Transverse colon (tissue), 4 donors: ENCODE results near the gene TNK2. TPM values are rescaled to one million over a fixed set of nuclear protein-coding genes. Genes with fewer than 3 reads are reported as not detected.
"Not testable (repeated sequence)": the region's sequence is repeated elsewhere in the genome, so short reads cannot be mapped to it uniquely, and the experiment has no call there.

Experiments used
- DNase-seq: peaks from one replicate; pipeline ENCODE4 v3.0.0-alpha.2; 2019
- H3K27ac ChIP-seq, 4 donors: fragments of 200-600 bp; sonication (generic); 2 replicates each; pipeline ENCODE4 v1.5.1; 2016 to 2018; ENCODE audit warnings: inconsistent platforms in 4 of 4
- H3K27me3 ChIP-seq: fragments of 200-600 bp; sonication (generic); 2 replicates; pipeline ENCODE4 v1.5.1; 2017; ENCODE audit warnings: inconsistent platforms
- H3K36me3 ChIP-seq, 4 donors: fragments of 200-600 bp; sonication (generic); 2 replicates each; pipeline ENCODE4 v1.5.1; 2017 to 2019; ENCODE audit warnings: inconsistent platforms in 4 of 4
- H3K4me1 ChIP-seq, 4 donors: fragments of 200-600 bp; sonication (generic); 2 replicates each; pipeline ENCODE4 v1.5.1; 2017 to 2020; ENCODE audit warnings: inconsistent platforms in 4 of 4
- H3K4me3 ChIP-seq, 4 donors: fragments of 200-600 bp; sonication (generic); 1 replicate in 1 of 4; 2 replicates in 3 of 4; pipeline versions ENCODE4 v1.5.1 to v1.6.1; 2017 to 2019; ENCODE audit warnings: inconsistent platforms in 4 of 4
- H3K9me3 ChIP-seq, 2 donors: fragments of 200-600 bp; sonication (generic); 2 replicates each; pipeline ENCODE4 v1.5.1; 2017 to 2019; ENCODE audit warnings: inconsistent platforms in 2 of 2
- CTCF ChIP-seq, 5 experiments: fragments of 200-600 bp in 3 of 5; fragments of 450-650 bp in 2 of 5; sonication (generic) in 3 of 5; IDR thresholded peaks; 1 replicate in 2 of 5; 2 replicates in 3 of 5; pipeline ENCODE4 v1.5.1; 2016 to 2017; ENCODE audit warnings: antibody characterized with exemption in 5 of 5, inconsistent platforms in 3 of 5, mild to moderate bottlenecking in 2 of 5, moderate library complexity in 1 of 5
- EP300 ChIP-seq: sonication (generic); formaldehyde crosslinking; IDR thresholded peaks from one replicate; pipeline ENCODE4 v1.6.1; 2017; ENCODE audit warnings: antibody characterized with exemption, low read depth
- POLR2A ChIP-seq: fragments of 450-650 bp; IDR thresholded peaks from one replicate; pipeline ENCODE4 v1.6.1; 2016; ENCODE audit warnings: antibody characterized with exemption, mild to moderate bottlenecking, moderate library complexity
- POLR2AphosphoS5 ChIP-seq, 3 donors: sonication (generic); formaldehyde crosslinking; IDR thresholded peaks; one replicate each; pipeline ENCODE4 v1.6.1; 2016; ENCODE audit warnings: antibody characterized with exemption in 3 of 3
- WGBS, 2 donors: methylation state at CpG; one replicate each; pipeline ENCODE4 v1.1.5; 2018; ENCODE audit warnings: low coverage in 1 of 2; 5-methylcytosine and 5-hydroxymethylcytosine counted together
- in situ Hi-C, 4 donors: fragments of 200-750 bp; cut with MboI; loops; one replicate each; pipeline versions ENCODE4 v1.15.0 to v1.15.1; 2017; ENCODE audit warnings: low sequenced_read_pairs in 3 of 4, low pct_ligation_motif_present in 1 of 4, low pct_unique_long_range_greater_than_20kb in 1 of 4
- intact Hi-C: fragments of 100-400 bp; cut with DNase I; formaldehyde crosslinking; loops from one replicate; pipeline ENCODE4 v1.15.1; 2023; ENCODE audit warnings: low total_unique reads
- total RNA-seq, 4 donors: library from RNA; depleted of rRNA; stranded (reverse); fragments of >200 nt; gene quantifications; one replicate each; pipeline ENCODE4 v1.1.0, GENCODE V29; 2016

The TNK2 gene
- total RNA-seq, 4 donors from 2014 or later = 19.1 to 74.1 (median 21.3) TPM

GRCh38 chr3:195873281-195873887 is 35.0 kb downstream of the TNK2 start:
- no peak for TF ChIP-seq EP300
- Histone ChIP-seq H3K9me3 (no peaks in the 10 kb centered on the region), H3K4me1 (peaks cover 0 to 23% (median 14%) of the 10 kb centered on the region in 4 donors), H3K27me3 (no peaks in the 10 kb centered on the region), H3K36me3 (peaks cover 0 to under 1% (median 0%) of the 10 kb centered on the region in 4 donors), H3K4me3 (no peak overlapping the region), H3K27ac (no peak overlapping the region)
- no peak for DNase-seq
- in situ Hi-C loops = no loop called here
- 86 to 95% methylated on average over 12 to 38 of the region's 38 CpGs for WGBS, 2 donors
- intact Hi-C loops = loop anchor here (5.0 kb wide), 1 partner anchor 1719 kb away; no protein-coding TSS in a partner anchor

GRCh38 chr3:195872800-195873199 is 35.6 kb downstream of the TNK2 start:
- Histone ChIP-seq H3K4me3 (no peak overlapping the region), H3K9me3 (no peaks in the 10 kb centered on the region), H3K4me1 (peaks cover 0 to 17% (median 13%) of the 10 kb centered on the region in 4 donors), H3K36me3 (peaks cover 0 to 6% (median 0%) of the 10 kb centered on the region in 4 donors), H3K27me3 (no peaks in the 10 kb centered on the region), H3K27ac (no peak overlapping the region)
- no peak for DNase-seq
- in situ Hi-C loops (no loop called here), intact Hi-C loops (loop anchor here (5.0 kb wide), 1 partner anchor 1720 kb away; no protein-coding TSS in a partner anchor)
- WGBS, 2 donors = 60 to 98% methylated on average over 1 to 16 of the region's 16 CpGs
- TF ChIP-seq CTCF (IDR thresholded peaks at IDR 0.05) (no peak), EP300 (no peak), POLR2A (no peak), POLR2AphosphoS5 (IDR thresholded peaks at IDR 0.05) (no peak)

- Histone ChIP-seq H3K9me3 (no peaks in the 10 kb centered on the region), H3K4me3 (no peak overlapping the region), H3K27ac (no peak overlapping the region), H3K4me1 (peaks cover 0 to 12% (median 7%) of the 10 kb centered on the region in 4 donors), H3K36me3 (peaks cover 0 to 8% (median 0%) of the 10 kb centered on the region in 4 donors), H3K27me3 (no peaks in the 10 kb centered on the region)
- no peak for TF ChIP-seq CTCF (IDR thresholded peaks at IDR 0.05)
- no peak for TF ChIP-seq POLR2A
- no peak for TF ChIP-seq EP300
- no peak for TF ChIP-seq POLR2AphosphoS5 (IDR thresholded peaks at IDR 0.05)
- intact Hi-C loops (loop anchor here (5.0 kb wide), 1 partner anchor 1720 kb away; no protein-coding TSS in a partner anchor), in situ Hi-C loops (no loop called here)
- no peak for DNase-seq
- WGBS, 2 donors = 92% methylated on average over 28 of the region's 28 CpGs; no CpG with 5 or more reads in 1 of the 2 donors
Observed at GRCh38 chr3:195872097-195872496, 36.3 kb downstream of the TNK2 start.

GRCh38 chr3:195871686-195872085 is 36.7 kb downstream of the TNK2 start:
- H3K4me1 ChIP-seq, DNase-seq, H3K9me3 ChIP-seq, H3K27ac ChIP-seq, H3K36me3 ChIP-seq, H3K27me3 ChIP-seq, H3K4me3 ChIP-seq, in situ Hi-C loops: not testable (repeated sequence)
- 71% methylated on average over 1 of the region's 3 CpGs; no CpG with 5 or more reads in 1 of the 2 donors for WGBS, 2 donors
- intact Hi-C loops = loop anchor here (5.0 kb wide), 1 partner anchor 1721 kb away; no protein-coding TSS in a partner anchor

GRCh38 chr3:195870937-195871336 is 37.4 kb downstream of the TNK2 start:
- peaks cover 0 to 8% (median 0%) of the 10 kb centered on the region in 4 donors for H3K36me3 ChIP-seq
- intact Hi-C loops = loop anchor here (5.0 kb wide), 1 partner anchor 1721 kb away; no protein-coding TSS in a partner anchor
- WGBS, 2 donors = 91 to 100% methylated on average over 1 to 12 of the region's 12 CpGs

More at GRCh38 chr3:195870937-195871336, 37.4 kb downstream of the TNK2 start:
- DNase-seq = no peak
- no peak overlapping the region for H3K27ac ChIP-seq
- no peak overlapping the region for H3K4me3 ChIP-seq
- no peaks in the 10 kb centered on the region for H3K27me3 ChIP-seq
- H3K4me1 ChIP-seq = peaks cover 0 to 1% (median 0%) of the 10 kb centered on the region in 4 donors
- H3K9me3 ChIP-seq = no peaks in the 10 kb centered on the region
- in situ Hi-C loops = no loop called here
- TF ChIP-seq CTCF (IDR thresholded peaks at IDR 0.05) (no peak), POLR2A (no peak), POLR2AphosphoS5 (IDR thresholded peaks at IDR 0.05) (no peak), EP300 (no peak)
